OCI-LY7 (cell line): ENCODE data around the gene SEC31A. TPM values are rescaled to one million over a fixed set of nuclear protein-coding genes. Genes with fewer than 3 reads are reported as not detected.

Source experiments
- BruUV-seq: library from RNA; stranded (reverse); fragments of 400-500 nt; replicated peaks from 2 replicates; lab custom pipeline; 2021; lab: Mats Ljungman, UMichigan
- CTCF ChIA-PET: fragments of 300-600 bp; sonication (Branson Sonifier 250); formaldehyde crosslinking; loops from one replicate; lab custom pipeline; 2022; ENCODE audit warnings: antibody characterized with exemption; ENCODE audit not compliant: unreplicated experiment; lab: Charles Lee
- POLR2A ChIA-PET: fragments of 300-600 bp; sonication (Branson Sonifier 250); formaldehyde crosslinking; loops from one replicate; lab custom pipeline; 2022; ENCODE audit warnings: antibody characterized with exemption; lab: Charles Lee
- DNase-seq: peaks from one replicate; pipeline ENCODE4 v3.0.0-alpha.2; 2015; ENCODE audit warnings: low spot score
- H2AFZ ChIP-seq: fragments of 200-600 bp; sonication (generic), shearing (Covaris generic); 2 replicates; pipeline ENCODE4 v1.6.1; 2014; ENCODE audit warnings: mild to moderate bottlenecking, antibody characterized with exemption, low read length, moderate library complexity
- H3K27ac ChIP-seq: fragments of 200-600 bp; sonication (generic); 2 replicates; pipeline ENCODE4 v1.5.1; 2014; ENCODE audit warnings: mixed run types, low read depth, mild to moderate bottlenecking, moderate library complexity, low read length, inconsistent platforms; ENCODE audit not compliant: poor library complexity, severe bottlenecking
- H3K36me3 ChIP-seq: fragments of 200-600 bp; sonication (generic); 2 replicates; pipeline ENCODE4 v1.6.1; 2014; ENCODE audit warnings: mild to moderate bottlenecking, antibody characterized with exemption, low read length, moderate library complexity, mixed read lengths; ENCODE audit not compliant: insufficient read depth
- H3K4me1 ChIP-seq: fragments of 200-600 bp; sonication (generic); 2 replicates; pipeline ENCODE4 v1.5.1; 2014; ENCODE audit warnings: mild to moderate bottlenecking, low read length; ENCODE audit not compliant: insufficient read depth, poor library complexity, severe bottlenecking
- H3K4me2 ChIP-seq: fragments of 200-600 bp; sonication (generic); 2 replicates; pipeline ENCODE4 v1.6.1; 2014; ENCODE audit warnings: mild to moderate bottlenecking, low read length
- H3K4me3 ChIP-seq: fragments of 200-600 bp; sonication (generic); 2 replicates; pipeline ENCODE4 v1.5.1; 2014; ENCODE audit warnings: mild to moderate bottlenecking, low read depth, low read length; ENCODE audit not compliant: poor library complexity, severe bottlenecking
- H3K79me2 ChIP-seq: fragments of 200-600 bp; sonication (generic); 2 replicates; pipeline ENCODE4 v1.6.1; 2016; ENCODE audit warnings: low read depth, mild to moderate bottlenecking, low read length, moderate library complexity, mixed read lengths; ENCODE audit not compliant: insufficient read depth
- H3K9me2 ChIP-seq: fragments of 200-600 bp; sonication (generic); 2 replicates; pipeline ENCODE4 v1.6.1; 2016; ENCODE audit warnings: mild to moderate bottlenecking, low read length, mixed read lengths; ENCODE audit not compliant: insufficient read depth
- H3K9me3 ChIP-seq: fragments of 200-600 bp; sonication (generic); 2 replicates; pipeline ENCODE4 v1.6.1; 2014; ENCODE audit warnings: mild to moderate bottlenecking, mixed run types, low read length, mixed read lengths
- H4K20me1 ChIP-seq: fragments of 200-600 bp; sonication (generic); 2 replicates; pipeline ENCODE4 v1.6.1; 2014; ENCODE audit warnings: mild to moderate bottlenecking, antibody characterized with exemption, low read length, moderate library complexity, mixed read lengths; ENCODE audit not compliant: insufficient read depth
- EZH2phosphoT487 ChIP-seq: fragments of 200-600 bp; sonication (generic); IDR thresholded peaks from 2 replicates; pipeline ENCODE4 v1.6.1; 2018; ENCODE audit warnings: low read depth, borderline replicate concordance, mild to moderate bottlenecking, mixed run types, antibody characterized with exemption, low read length, moderate library complexity, mixed read lengths
- intact Hi-C: fragments of 100-400 bp; cut with micrococcal nuclease; formaldehyde crosslinking; loops from one replicate; pipeline ENCODE4 v1.10.0; 2022; ENCODE audit not compliant: unreplicated experiment
- total RNA-seq, 2 experiments: library from RNA; depleted of rRNA in 1 of 2; stranded (reverse); fragments of >200 nt in 1 of 2; shearing (Covaris generic) in 1 of 2; gene quantifications; 2 replicates each; pipeline ENCODE4 v1.2.3, GENCODE V29; 2014 to 2022
- TF ChIP-seq, protein P1 (sequence below): fragments of 200-600 bp; sonication (generic); conservative IDR thresholded peaks from 2 replicates; pipeline ENCODE4 v1.5.1; 2014; ENCODE audit warnings: mild to moderate bottlenecking, antibody characterized with exemption, low read length, moderate library complexity, mixed read lengths

Gene SEC31A
- total RNA-seq, 2 experiments from 2014 or later: 93.4 to 135 TPM

GRCh38 chr4:82898322-82899243, 7.6 kb upstream of the SEC31A start:
- CTCF ChIA-PET: interaction anchor here (0.9 to 2.1 kb wide), 2 partner anchors 113 to 136 kb away, joined by 3 to 9 read pairs; partner anchors contain the start of gene COPS4

GRCh38 chr4:82896755-82897154, 5.8 kb upstream of the SEC31A start:
- Histone ChIP-seq H3K27ac (no peak overlapping the region), H3K79me2 (peaks cover 92% of the 10 kb centered on the region), H3K9me2 (no peaks in the 10 kb centered on the region), H3K9me3 (no peaks in the 10 kb centered on the region), H3K36me3 (peaks cover 72% of the 10 kb centered on the region), H3K4me1 (peaks cover 41% of the 10 kb centered on the region), H4K20me1 (peaks cover 33% of the 10 kb centered on the region), H3K4me3 (peak overlapping the region; percentile 6), H3K4me2 (peak overlapping the region; percentile 97), H2AFZ (no peak overlapping the region)
- POLR2A ChIA-PET: interaction anchor here (0.6 to 0.8 kb wide), 2 partner anchors 10 to 47 kb away, joined by 3 to 4 read pairs; no protein-coding TSS in a partner anchor
- TF ChIP-seq, protein P1, sequence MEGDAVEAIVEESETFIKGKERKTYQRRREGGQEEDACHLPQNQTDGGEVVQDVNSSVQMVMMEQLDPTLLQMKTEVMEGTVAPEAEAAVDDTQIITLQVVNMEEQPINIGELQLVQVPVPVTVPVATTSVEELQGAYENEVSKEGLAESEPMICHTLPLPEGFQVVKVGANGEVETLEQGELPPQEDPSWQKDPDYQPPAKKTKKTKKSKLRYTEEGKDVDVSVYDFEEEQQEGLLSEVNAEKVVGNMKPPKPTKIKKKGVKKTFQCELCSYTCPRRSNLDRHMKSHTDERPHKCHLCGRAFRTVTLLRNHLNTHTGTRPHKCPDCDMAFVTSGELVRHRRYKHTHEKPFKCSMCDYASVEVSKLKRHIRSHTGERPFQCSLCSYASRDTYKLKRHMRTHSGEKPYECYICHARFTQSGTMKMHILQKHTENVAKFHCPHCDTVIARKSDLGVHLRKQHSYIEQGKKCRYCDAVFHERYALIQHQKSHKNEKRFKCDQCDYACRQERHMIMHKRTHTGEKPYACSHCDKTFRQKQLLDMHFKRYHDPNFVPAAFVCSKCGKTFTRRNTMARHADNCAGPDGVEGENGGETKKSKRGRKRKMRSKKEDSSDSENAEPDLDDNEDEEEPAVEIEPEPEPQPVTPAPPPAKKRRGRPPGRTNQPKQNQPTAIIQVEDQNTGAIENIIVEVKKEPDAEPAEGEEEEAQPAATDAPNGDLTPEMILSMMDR: no peak
- TF ChIP-seq EZH2phosphoT487: no peak
- BruUV-seq: no TSS peak
- intact Hi-C loops: no loop called here
- DNase-seq: no peak
- CTCF ChIA-PET: no interaction called here

More at GRCh38 chr4:82898322-82899243, 7.6 kb upstream of the SEC31A start:
- peaks cover 59% of the 10 kb centered on the region for H3K36me3 ChIP-seq
- H3K4me2 ChIP-seq: peak overlapping the region; percentile 97
- H3K9me2 ChIP-seq: no peaks in the 10 kb centered on the region
- peak overlapping the region; percentile 85 for H3K4me3 ChIP-seq
- H3K4me1 ChIP-seq: peaks cover 37% of the 10 kb centered on the region
- H4K20me1 ChIP-seq: peaks cover 28% of the 10 kb centered on the region
- no TSS peak for BruUV-seq
- intact Hi-C loops: no loop called here
- peak overlapping the region; percentile 87 for H3K27ac ChIP-seq
- peak; percentile 43 for DNase-seq
- no peak overlapping the region for H2AFZ ChIP-seq
- POLR2A ChIA-PET: interaction anchor here (0.5 to 2.9 kb wide), 12 partner anchors 9 to 630 kb away, joined by 3 to 41 read pairs (median 4); partner anchors contain the start of gene LIN54
- TF ChIP-seq, protein P1: peak; percentile 94
- no peak for TF ChIP-seq EZH2phosphoT487
- H3K9me3 ChIP-seq: no peaks in the 10 kb centered on the region
- peaks cover 88% of the 10 kb centered on the region for H3K79me2 ChIP-seq
